Thyroid gland (tissue), 4 donors: Measurements from ENCODE around the gene DMD. TPM values are rescaled to one million over a fixed set of nuclear protein-coding genes. Genes with fewer than 3 reads are reported as not detected.
"Not testable (repeated sequence)": the region's sequence is repeated elsewhere in the genome, so short reads cannot be mapped to it uniquely, and the experiment has no call there.

Source experiments
- DNase-seq, 2 donors: peaks; one replicate each; pipeline ENCODE4 v3.0.0-alpha.2; 2019
- H3K27ac ChIP-seq, 3 donors: fragments of 200-600 bp; sonication (generic); 1 replicate in 2 of 3; 2 replicates in 1 of 3; pipeline ENCODE4 v1.5.1; 2016 to 2019; ENCODE audit warnings: mild to moderate bottlenecking in 1 of 3, moderate library complexity in 1 of 3
- H3K27me3 ChIP-seq: fragments of 200-600 bp; sonication (generic); one replicate; pipeline ENCODE4 v1.5.1; 2019
- H3K36me3 ChIP-seq, 2 donors: fragments of 200-600 bp; sonication (generic); one replicate each; pipeline ENCODE4 v1.5.1; 2016 to 2019
- H3K4me1 ChIP-seq, 2 donors: fragments of 200-600 bp; sonication (generic); one replicate each; pipeline ENCODE4 v1.5.1; 2017 to 2019
- H3K4me3 ChIP-seq, 3 donors: fragments of 200-600 bp; sonication (generic); replicated peaks in 1 of 3; 1 replicate in 2 of 3; 2 replicates in 1 of 3; pipeline ENCODE4 v1.5.1; 2016; ENCODE audit warnings: mild to moderate bottlenecking in 1 of 3
- H3K9me3 ChIP-seq: fragments of 200-600 bp; sonication (generic); one replicate; pipeline ENCODE4 v1.5.1; 2017
- POLR2A ChIP-seq, 2 donors: fragments of 450-650 bp; IDR thresholded peaks; one replicate each; pipeline ENCODE4 v1.6.1; 2017; ENCODE audit warnings: antibody characterized with exemption in 2 of 2, mild to moderate bottlenecking in 2 of 2, moderate library complexity in 1 of 2
- WGBS, 2 donors: methylation state at CpG; one replicate each; pipeline ENCODE4 v1.1.5; 2017; 5-methylcytosine and 5-hydroxymethylcytosine counted together
- intact Hi-C: fragments of 100-400 bp; cut with DNase I; formaldehyde crosslinking; loops from one replicate; pipeline ENCODE4 v1.15.1; 2023
- total RNA-seq, 4 donors: library from RNA; depleted of rRNA; stranded (reverse); fragments of >200 nt; gene quantifications; one replicate each; pipeline ENCODE4 v1.2.3, GENCODE V29; 2016
- TF ChIP-seq, protein P1 (sequence below), 6 experiments: fragments of 200-600 bp in 3 of 6; fragments of 450-650 bp in 3 of 6; sonication (generic) in 3 of 6; IDR thresholded peaks; one replicate each; pipeline ENCODE4 v1.5.1; 2016 to 2019; ENCODE audit warnings: antibody characterized with exemption in 6 of 6, mild to moderate bottlenecking in 2 of 6, inconsistent platforms in 1 of 6, moderate library complexity in 1 of 6

Gene DMD
- total RNA-seq, 4 donors from 2014 or later, result 16.5 to 24.0 (median 21.7) TPM

DNA sequence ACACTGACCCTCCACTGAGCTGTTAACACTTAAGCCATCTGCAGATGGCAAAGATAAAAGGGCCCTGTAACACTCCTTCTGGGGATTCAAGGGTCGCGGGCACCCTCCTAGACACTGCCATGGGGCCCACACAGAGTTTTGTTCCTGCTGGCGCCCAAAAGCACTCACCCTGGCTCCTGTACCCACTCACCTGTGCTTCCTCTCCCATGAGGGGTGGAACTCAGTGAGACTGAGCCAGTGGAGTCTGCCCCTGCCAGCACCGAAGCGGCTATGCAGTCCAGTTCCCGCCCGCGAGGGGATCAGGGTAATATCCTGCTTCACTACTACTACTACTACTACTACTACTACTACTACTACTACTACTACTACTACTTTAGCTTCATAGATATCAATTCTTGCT is 1827.4 kb downstream of the DMD start:
- H3K27ac ChIP-seq, result no peak overlapping the region
- H3K36me3 ChIP-seq, result no peaks in the 10 kb centered on the region
- TF ChIP-seq, protein P1, sequence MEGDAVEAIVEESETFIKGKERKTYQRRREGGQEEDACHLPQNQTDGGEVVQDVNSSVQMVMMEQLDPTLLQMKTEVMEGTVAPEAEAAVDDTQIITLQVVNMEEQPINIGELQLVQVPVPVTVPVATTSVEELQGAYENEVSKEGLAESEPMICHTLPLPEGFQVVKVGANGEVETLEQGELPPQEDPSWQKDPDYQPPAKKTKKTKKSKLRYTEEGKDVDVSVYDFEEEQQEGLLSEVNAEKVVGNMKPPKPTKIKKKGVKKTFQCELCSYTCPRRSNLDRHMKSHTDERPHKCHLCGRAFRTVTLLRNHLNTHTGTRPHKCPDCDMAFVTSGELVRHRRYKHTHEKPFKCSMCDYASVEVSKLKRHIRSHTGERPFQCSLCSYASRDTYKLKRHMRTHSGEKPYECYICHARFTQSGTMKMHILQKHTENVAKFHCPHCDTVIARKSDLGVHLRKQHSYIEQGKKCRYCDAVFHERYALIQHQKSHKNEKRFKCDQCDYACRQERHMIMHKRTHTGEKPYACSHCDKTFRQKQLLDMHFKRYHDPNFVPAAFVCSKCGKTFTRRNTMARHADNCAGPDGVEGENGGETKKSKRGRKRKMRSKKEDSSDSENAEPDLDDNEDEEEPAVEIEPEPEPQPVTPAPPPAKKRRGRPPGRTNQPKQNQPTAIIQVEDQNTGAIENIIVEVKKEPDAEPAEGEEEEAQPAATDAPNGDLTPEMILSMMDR (IDR thresholded peaks at IDR 0.05), result no peak
- TF ChIP-seq POLR2A (IDR thresholded peaks at IDR 0.05), result no peak
- H3K9me3 ChIP-seq, result no peaks in the 10 kb centered on the region
- 93% methylated on average over 7 of the region's 8 CpGs; no CpG with 5 or more reads in 1 of the 2 donors for WGBS, 2 donors
- no peaks in the 10 kb centered on the region for H3K4me1 ChIP-seq
- DNase-seq, result no peak
- intact Hi-C loops, result no loop called here
- H3K4me3 ChIP-seq, result no peak overlapping the region
- H3K27me3 ChIP-seq, result no peaks in the 10 kb centered on the region

DNA sequence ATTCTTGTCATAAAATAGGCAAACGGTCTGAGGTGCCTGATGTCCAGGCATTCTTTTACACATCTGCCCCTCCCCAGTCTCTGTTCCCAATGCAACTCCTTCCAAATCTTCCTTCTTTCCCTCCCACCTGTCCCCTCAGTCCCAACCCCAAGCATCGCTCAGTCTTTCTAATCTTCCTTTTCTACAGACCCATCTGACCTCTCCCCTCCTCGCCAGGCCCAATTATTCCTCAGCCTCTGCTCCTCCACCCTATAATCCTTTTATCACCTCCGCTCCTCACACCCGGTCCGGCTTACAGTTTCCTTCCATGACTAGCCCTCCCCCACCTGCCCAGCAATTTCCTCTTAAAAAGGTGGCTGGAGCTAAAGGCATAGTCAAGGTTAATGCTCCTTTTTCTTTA is 1832.4 kb downstream of the DMD start:
- H3K9me3 ChIP-seq, intact Hi-C loops, H3K4me3 ChIP-seq, H3K27ac ChIP-seq, DNase-seq, H3K4me1 ChIP-seq, H3K27me3 ChIP-seq, H3K36me3 ChIP-seq: not testable (repeated sequence)
- WGBS, 2 donors, result 79 to 88% methylated on average over 6 of the region's 6 CpGs

DNA sequence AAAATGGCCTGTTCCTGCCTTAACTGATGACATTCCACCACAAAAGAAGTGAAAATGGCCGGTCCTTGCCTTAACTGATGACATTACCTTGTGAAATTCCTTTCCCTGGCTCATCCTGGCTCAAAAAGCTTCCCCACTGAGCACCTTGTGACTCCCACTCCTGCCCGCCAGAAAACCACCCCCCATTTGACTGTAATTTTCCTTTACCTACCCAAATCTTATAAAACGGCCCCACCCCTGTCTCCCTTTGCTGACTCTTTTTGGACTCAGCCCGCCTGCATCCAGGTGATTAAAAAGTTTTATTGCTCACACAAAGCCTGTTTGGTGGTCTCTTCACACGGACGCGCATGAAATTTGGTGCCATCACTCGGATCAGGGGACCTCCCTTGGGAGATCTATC is 1833.5 kb downstream of the DMD start:
- H3K9me3 ChIP-seq, H3K27me3 ChIP-seq, H3K27ac ChIP-seq, H3K36me3 ChIP-seq, intact Hi-C loops, H3K4me1 ChIP-seq, DNase-seq, H3K4me3 ChIP-seq: not testable (repeated sequence)
- WGBS, 2 donors, result 88 to 96% methylated on average over 8 of the region's 8 CpGs

DNA sequence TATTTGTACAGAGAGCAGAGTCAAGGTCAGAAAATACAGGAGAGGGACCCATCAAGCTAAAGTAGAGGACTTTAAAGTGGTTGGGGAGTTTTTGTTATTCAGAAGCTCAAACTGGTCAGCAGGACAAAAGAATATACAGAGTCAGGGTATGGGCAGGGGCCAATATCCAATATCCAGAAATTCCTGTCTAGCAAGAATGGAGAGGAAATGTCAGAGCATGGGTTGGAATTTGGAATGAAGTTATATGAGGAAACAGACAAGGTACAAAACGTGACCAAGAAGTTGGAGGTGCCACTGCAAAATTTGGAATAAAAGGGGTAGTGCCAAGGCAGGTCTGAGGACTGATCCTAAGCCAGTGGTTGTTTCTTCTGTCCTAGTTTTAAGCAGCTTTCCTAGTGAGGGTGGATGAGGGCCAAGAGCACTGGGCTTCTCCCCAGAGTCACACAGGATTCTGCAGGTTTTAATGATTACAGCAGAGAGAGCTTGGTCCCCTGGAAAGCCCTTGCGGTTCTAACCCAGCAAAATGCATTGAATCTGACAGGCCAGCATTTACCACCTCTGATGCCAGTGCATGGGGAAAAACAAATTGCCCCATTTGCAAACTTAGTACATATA is 1834.8 kb downstream of the DMD start:
- H3K36me3 ChIP-seq, result no peaks in the 10 kb centered on the region
- WGBS, 2 donors, result 9 to 14% methylated on average over 2 of the region's 2 CpGs

DNA sequence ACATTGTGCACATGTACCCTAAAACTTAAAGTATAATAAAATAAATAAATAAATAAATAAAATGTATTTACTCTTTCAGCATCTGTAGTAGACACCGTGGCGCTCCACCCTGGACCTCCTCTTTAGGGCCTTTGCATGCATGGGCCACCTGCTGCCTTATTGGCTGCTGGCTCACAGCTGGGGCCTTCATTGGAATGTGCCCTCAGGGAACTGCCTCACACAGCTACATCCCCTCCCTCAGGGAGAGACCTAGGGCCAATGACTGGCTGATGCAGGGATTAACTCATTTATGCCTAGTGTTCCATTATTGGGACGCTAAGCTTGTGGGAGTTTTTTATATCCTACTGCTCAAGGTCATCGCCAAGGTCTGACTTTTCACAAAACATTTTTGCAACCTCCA is 1836.6 kb downstream of the DMD start:
- H3K36me3 ChIP-seq, result no peaks in the 10 kb centered on the region
- 69 to 96% methylated on average over 4 of the region's 4 CpGs for WGBS, 2 donors
- H3K4me3 ChIP-seq, result no peak overlapping the region
- no peaks in the 10 kb centered on the region for H3K9me3 ChIP-seq
- TF ChIP-seq, protein P1 (IDR thresholded peaks at IDR 0.05), result no peak
- TF ChIP-seq POLR2A (IDR thresholded peaks at IDR 0.05), result no peak
- H3K27ac ChIP-seq, result no peak overlapping the region
- intact Hi-C loops, result no loop called here
- DNase-seq, result no peak
- H3K4me1 ChIP-seq, result peaks cover 0 to 9% of the 10 kb centered on the region in 2 donors
- H3K27me3 ChIP-seq, result no peaks in the 10 kb centered on the region

More for the DNA sequence above, 1834.8 kb downstream of the DMD start:
- Histone ChIP-seq H3K27me3 (no peaks in the 10 kb centered on the region), H3K4me1 (peaks cover 0 to 9% of the 10 kb centered on the region in 2 donors), H3K4me3 (no peak overlapping the region), H3K9me3 (no peaks in the 10 kb centered on the region), H3K27ac (no peak overlapping the region)
- peak; percentile 48 for DNase-seq
- intact Hi-C loops, result no loop called here
- no peak for TF ChIP-seq POLR2A (IDR thresholded peaks at IDR 0.05)
- TF ChIP-seq, protein P1 (IDR thresholded peaks at IDR 0.05), result no peak

DNA sequence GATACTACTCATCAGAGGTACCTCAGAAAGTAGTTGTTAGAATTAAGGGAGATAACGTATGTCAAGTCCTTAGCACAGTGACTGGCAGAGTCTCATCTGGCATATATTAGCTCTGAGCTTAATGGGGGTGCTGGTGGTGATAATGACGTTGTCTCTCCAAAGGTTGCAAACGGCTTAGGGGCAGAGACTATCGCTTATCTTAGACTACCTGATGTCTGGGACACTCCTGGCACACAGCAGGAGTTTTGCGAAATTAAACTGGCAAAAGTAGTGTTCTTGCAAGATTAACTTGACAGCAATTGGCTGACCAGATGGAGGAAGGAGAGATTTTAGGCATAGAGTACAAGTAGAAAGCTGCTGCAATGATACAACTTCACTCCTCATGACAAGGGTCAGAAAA is 1839.4 kb downstream of the DMD start:
- Histone ChIP-seq H3K9me3 (no peaks in the 10 kb centered on the region), H3K27ac (no peak overlapping the region), H3K27me3 (no peaks in the 10 kb centered on the region), H3K4me3 (no peak overlapping the region), H3K4me1 (peaks cover 0 to 9% of the 10 kb centered on the region in 2 donors), H3K36me3 (no peaks in the 10 kb centered on the region)
- no peak for DNase-seq
- 88 to 99% methylated on average over 5 of the region's 5 CpGs for WGBS, 2 donors
- intact Hi-C loops, result no loop called here
- no peak for TF ChIP-seq POLR2A (IDR thresholded peaks at IDR 0.05)
- TF ChIP-seq, protein P1 (IDR thresholded peaks at IDR 0.05), result no peak
